Keratinocyte (primary cell): Measurements from ENCODE around the gene CNTD1. TPM values are rescaled to one million over a fixed set of nuclear protein-coding genes. Genes with fewer than 3 reads are reported as not detected.

Source experiments
- DNase-seq: peaks from one replicate; pipeline ENCODE4 v3.0.0-alpha.2; 2011; ENCODE audit warnings: low read depth, missing footprints, low spot score
- FAIRE-seq: peaks from 2 replicates; lab custom pipeline; 2011; peaks lifted over from hg19 to GRCh38; lab: Jason Lieb, UNC
- H2AFZ ChIP-seq: 2 replicates; pipeline ENCODE4 v1.6.0; 2012; ENCODE audit warnings: low read length, control low read depth, inconsistent platforms; ENCODE audit not compliant: control insufficient read depth
- H3K27ac ChIP-seq: 2 replicates; pipeline ENCODE4 v1.5.1; 2011; ENCODE audit warnings: low read length; ENCODE audit not compliant: control insufficient read depth, insufficient read depth
- H3K27me3 ChIP-seq: 3 replicates; pipeline ENCODE4 v1.6.0; 2011; ENCODE audit warnings: low read length; ENCODE audit not compliant: control insufficient read depth, insufficient read depth; ENCODE audit errors: extremely low read depth
- H3K36me3 ChIP-seq, 2 experiments: 2 replicates in 1 of 2; 3 replicates in 1 of 2; pipeline ENCODE4 v1.5.1; 2011; ENCODE audit warnings: low read length in 2 of 2, mild to moderate bottlenecking in 1 of 2; ENCODE audit not compliant: control insufficient read depth in 2 of 2, insufficient read depth in 2 of 2; ENCODE audit errors: extremely low read depth in 1 of 2
- H3K4me1 ChIP-seq: 3 replicates; pipeline ENCODE4 v1.5.1; 2011; ENCODE audit warnings: low read length; ENCODE audit not compliant: control insufficient read depth, insufficient read depth; ENCODE audit errors: extremely low read depth
- H3K4me2 ChIP-seq: 3 replicates; pipeline ENCODE4 v1.6.0; 2011; ENCODE audit warnings: low read depth, low read length; ENCODE audit not compliant: control insufficient read depth, insufficient read depth; ENCODE audit errors: extremely low read depth
- H3K4me3 ChIP-seq, 3 experiments: fragments of 200-600 bp in 1 of 3; sonication (generic) in 1 of 3; 2 replicates in 2 of 3; 3 replicates in 1 of 3; pipeline ENCODE4 v1.5.1; 2011 to 2016; ENCODE audit warnings: low read length in 3 of 3, mild to moderate bottlenecking in 3 of 3, control low read depth in 2 of 3, inconsistent platforms in 1 of 3, low read depth in 1 of 3, mixed read lengths in 1 of 3, mixed run types in 1 of 3, moderate library complexity in 1 of 3; ENCODE audit not compliant: control insufficient read depth in 2 of 3, insufficient read depth in 2 of 3; ENCODE audit errors: extremely low read depth in 1 of 3
- H3K79me2 ChIP-seq: 2 replicates; pipeline ENCODE4 v1.6.0; 2012; ENCODE audit warnings: low read length; ENCODE audit not compliant: control insufficient read depth, insufficient read depth
- H3K9ac ChIP-seq: 3 replicates; pipeline ENCODE4 v1.6.0; 2011; ENCODE audit warnings: low read length; ENCODE audit not compliant: control insufficient read depth, insufficient read depth; ENCODE audit errors: extremely low read depth
- H3K9me1 ChIP-seq: 3 replicates; pipeline ENCODE4 v1.6.0; 2011; ENCODE audit warnings: low read length; ENCODE audit not compliant: control insufficient read depth, insufficient read depth; ENCODE audit errors: extremely low read depth
- H3K9me3 ChIP-seq: 2 replicates; pipeline ENCODE4 v1.5.1; 2012; ENCODE audit warnings: low read depth, low read length; ENCODE audit not compliant: control insufficient read depth
- H4K20me1 ChIP-seq: 3 replicates; pipeline ENCODE4 v1.6.0; 2011; ENCODE audit warnings: low read length; ENCODE audit not compliant: control insufficient read depth, insufficient read depth; ENCODE audit errors: extremely low read depth
- CTCF ChIP-seq, 3 experiments: IDR thresholded peaks in 1 of 3; conservative IDR thresholded peaks in 1 of 3; optimal IDR thresholded peaks in 1 of 3; 2 replicates in 2 of 3; 3 replicates in 1 of 3; pipeline versions ENCODE3 to v1.5.1; 2011; ENCODE audit warnings: low read length in 3 of 3, mild to moderate bottlenecking in 3 of 3, moderate library complexity in 2 of 3, control low read depth in 1 of 3, inconsistent platforms in 1 of 3; ENCODE audit not compliant: insufficient read depth in 2 of 3; ENCODE audit errors: extremely low read depth in 1 of 3
- EZH2 ChIP-seq: IDR thresholded peaks from one replicate; pipeline ENCODE4 v1.6.1; 2012; ENCODE audit warnings: inconsistent platforms, mild to moderate bottlenecking, low read length, moderate library complexity
- dilution Hi-C: fragments of 300-500 bp; cut with MboI; formaldehyde crosslinking; loops from one replicate; pipeline ENCODE4 v1.7.0; 2020; ENCODE audit warnings: low sequenced_read_pairs; ENCODE audit not compliant: extremely low pct_ligation_motif_present
- polyA plus RNA-seq, 5 experiments: library from polyadenylated mRNA; depleted of rRNA in 3 of 5; stranded (reverse) in 3 of 5; stranded (forward) in 1 of 5; unstranded in 1 of 5; fragments of >200 nt; gene quantifications; 1 replicate in 1 of 5; 2 replicates in 3 of 5; 3 replicates in 1 of 5; pipeline versions ENCODE4 v1.2.1 to v1.2.3, GENCODE V29; 2011 to 2012; ENCODE audit warnings: missing spikeins in 2 of 5, low read depth in 1 of 5, low replicate concordance in 1 of 5

CNTD1 gene
- polyA plus RNA-seq, 1 donor (not counting 4 experiments of a cell fraction or from before 2014, with no cell fraction given): not detected

GRCh38 chr17:42835732-42836131 lies 37.1 kb downstream of the CNTD1 start:
- no peak overlapping the region for H3K27ac ChIP-seq
- DNase-seq (no peak), FAIRE-seq (no peak)
- H3K4me2 ChIP-seq: peak overlapping the region; percentile 2
- no peak overlapping the region for H3K4me3 ChIP-seq
- dilution Hi-C loops: loop anchor here (25.0 kb wide), 1 partner anchor 102 kb away; no protein-coding TSS in a partner anchor
- TF ChIP-seq EZH2: no peak
- TF ChIP-seq CTCF (optimal IDR thresholded peaks at IDR 0.05 in 1 of 3, IDR thresholded peaks at IDR 0.05 in 1 of 3, conservative IDR thresholded peaks at IDR 0.05 in 1 of 3; ENCODE audit: extremely low read depth in 1 of 3, insufficient read depth in 2 of 3, low read length in 3 of 3): no peak
- no peaks in the 10 kb centered on the region for H4K20me1 ChIP-seq
- H3K9me1 ChIP-seq: no peaks in the 10 kb centered on the region
- H3K27me3 ChIP-seq: no peaks in the 10 kb centered on the region
- no peaks in the 10 kb centered on the region for H3K9me3 ChIP-seq
- no peak overlapping the region for H3K9ac ChIP-seq
- peaks cover 42% of the 10 kb centered on the region for H3K79me2 ChIP-seq
- peaks cover 23 to 25% of the 10 kb centered on the region in 2 experiments for H3K36me3 ChIP-seq
- peaks cover 19% of the 10 kb centered on the region for H3K4me1 ChIP-seq
- no peak overlapping the region for H2AFZ ChIP-seq

- Histone ChIP-seq H3K9ac (no peak overlapping the region), H3K9me3 (no peaks in the 10 kb centered on the region), H3K4me3 (no peak overlapping the region), H2AFZ (no peak overlapping the region), H3K27me3 (no peaks in the 10 kb centered on the region), H3K36me3 (peaks cover 49 to 51% of the 10 kb centered on the region in 2 experiments), H3K79me2 (peaks cover 5% of the 10 kb centered on the region), H3K9me1 (no peaks in the 10 kb centered on the region), H4K20me1 (peaks cover 3% of the 10 kb centered on the region), H3K4me2 (no peak overlapping the region), H3K27ac (no peak overlapping the region), H3K4me1 (no peaks in the 10 kb centered on the region)
- DNase-seq: no peak
- no peak for FAIRE-seq
- dilution Hi-C loops: loop anchor here (25.0 kb wide), 1 partner anchor 95 kb away; no protein-coding TSS in a partner anchor
- TF ChIP-seq EZH2 (no peak), CTCF (optimal IDR thresholded peaks at IDR 0.05 in 1 of 3, IDR thresholded peaks at IDR 0.05 in 1 of 3, conservative IDR thresholded peaks at IDR 0.05 in 1 of 3; ENCODE audit: extremely low read depth in 1 of 3, insufficient read depth in 2 of 3, low read length in 3 of 3) (no peak)
Observed at GRCh38 chr17:42841975-42842685, 43.5 kb downstream of the CNTD1 start.
